Nephron (organoid): ENCODE results near the gene ERLEC1.
A peak's percentile ranks its signal among the peaks of the same experiment; 100 is the strongest.
"Not testable (repeated sequence)": the region's sequence is repeated elsewhere in the genome, so short reads cannot be mapped to it uniquely, and the experiment has no call there.

ENCODE experiments used
- H3K27ac Mint-ChIP-seq, 3 experiments: 2 replicates each; pipeline ENCODE4 v1.8.0; 2020; ENCODE audit warnings: mixed read lengths in 3 of 3, mild to moderate bottlenecking in 2 of 3, moderate library complexity in 1 of 3
- H3K27me3 Mint-ChIP-seq: 2 replicates; pipeline ENCODE4 v1.8.0; 2021; ENCODE audit warnings: low read depth, mild to moderate bottlenecking, moderate library complexity, mixed read lengths
- H3K36me3 Mint-ChIP-seq: 2 replicates; pipeline ENCODE4 v1.8.0; 2020; ENCODE audit warnings: low read depth, mixed read lengths
- H3K4me1 Mint-ChIP-seq: 2 replicates; pipeline ENCODE4 v1.8.0; 2020; ENCODE audit warnings: mixed read lengths
- H3K4me3 Mint-ChIP-seq, 3 experiments: 2 replicates each; pipeline ENCODE4 v1.8.0; 2020; ENCODE audit warnings: mild to moderate bottlenecking in 3 of 3, mixed read lengths in 3 of 3, moderate library complexity in 2 of 3
- H3K9me3 Mint-ChIP-seq: 2 replicates; pipeline ENCODE4 v1.8.0; 2020; ENCODE audit warnings: mixed read lengths
- TF ChIP-seq, protein P1 (sequence below), 3 experiments: fragments of 200-600 bp; sonication (generic); IDR thresholded peaks; one replicate each; pipeline ENCODE4 v1.5.0; 2021; ENCODE audit warnings: antibody characterized with exemption in 3 of 3; ENCODE audit not compliant: unreplicated experiment in 3 of 3

Gene ERLEC1

DNA sequence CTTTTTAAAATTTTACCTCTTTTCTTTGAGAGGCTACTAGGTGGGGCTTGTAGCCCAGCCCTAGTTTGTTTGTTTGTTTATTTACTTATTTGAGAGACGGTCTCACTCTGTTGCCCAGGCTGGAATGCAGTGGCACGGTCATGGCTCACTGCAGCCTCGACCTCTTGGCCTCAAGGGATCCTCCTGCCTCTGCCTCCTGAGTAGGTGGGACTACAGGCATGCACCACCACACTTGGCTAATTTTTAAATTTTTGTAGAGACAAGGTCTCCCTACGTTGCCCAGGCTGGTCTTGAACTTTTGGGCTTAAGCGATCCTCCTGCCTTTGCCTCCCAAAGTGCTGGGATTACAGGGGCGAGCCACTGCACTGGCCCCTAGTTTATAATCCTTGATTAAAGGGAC, 35.0 kb downstream of the ERLEC1 start:
- H3K9me3 Mint-ChIP-seq: no peaks in the 10 kb centered on the region
- no peak overlapping the region for H3K27ac Mint-ChIP-seq

DNA sequence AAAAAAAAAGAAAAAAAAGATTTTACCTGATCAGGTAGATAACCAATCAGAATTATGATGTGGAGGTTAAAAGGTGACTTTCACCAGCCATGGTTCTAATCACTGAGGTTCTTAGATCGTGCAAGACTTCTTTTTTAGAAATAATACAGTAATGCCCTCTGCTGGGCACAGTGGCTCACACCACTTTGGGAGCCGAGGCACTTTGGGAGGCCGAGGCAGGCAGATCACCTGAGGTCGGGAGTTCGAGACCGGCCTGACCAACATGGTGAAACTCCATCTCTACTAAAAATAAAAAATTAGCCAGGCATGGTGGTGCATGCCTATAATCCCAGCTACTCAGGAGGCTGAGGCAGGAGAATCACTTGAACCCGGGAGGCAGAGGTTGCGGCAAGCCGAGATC, 36.8 kb downstream of the ERLEC1 start:
- not testable (repeated sequence) for H3K9me3 Mint-ChIP-seq, H3K27me3 Mint-ChIP-seq
- H3K36me3 Mint-ChIP-seq: peaks cover 13% of the 10 kb centered on the region

More for the DNA sequence above, 35.0 kb downstream of the ERLEC1 start:
- Mint-ChIP-seq H3K4me3 (no peak overlapping the region), H3K4me1 (peaks cover under 1% of the 10 kb centered on the region), H3K36me3 (peaks cover 19% of the 10 kb centered on the region), H3K27me3 (no peaks in the 10 kb centered on the region)
- TF ChIP-seq, protein P1, sequence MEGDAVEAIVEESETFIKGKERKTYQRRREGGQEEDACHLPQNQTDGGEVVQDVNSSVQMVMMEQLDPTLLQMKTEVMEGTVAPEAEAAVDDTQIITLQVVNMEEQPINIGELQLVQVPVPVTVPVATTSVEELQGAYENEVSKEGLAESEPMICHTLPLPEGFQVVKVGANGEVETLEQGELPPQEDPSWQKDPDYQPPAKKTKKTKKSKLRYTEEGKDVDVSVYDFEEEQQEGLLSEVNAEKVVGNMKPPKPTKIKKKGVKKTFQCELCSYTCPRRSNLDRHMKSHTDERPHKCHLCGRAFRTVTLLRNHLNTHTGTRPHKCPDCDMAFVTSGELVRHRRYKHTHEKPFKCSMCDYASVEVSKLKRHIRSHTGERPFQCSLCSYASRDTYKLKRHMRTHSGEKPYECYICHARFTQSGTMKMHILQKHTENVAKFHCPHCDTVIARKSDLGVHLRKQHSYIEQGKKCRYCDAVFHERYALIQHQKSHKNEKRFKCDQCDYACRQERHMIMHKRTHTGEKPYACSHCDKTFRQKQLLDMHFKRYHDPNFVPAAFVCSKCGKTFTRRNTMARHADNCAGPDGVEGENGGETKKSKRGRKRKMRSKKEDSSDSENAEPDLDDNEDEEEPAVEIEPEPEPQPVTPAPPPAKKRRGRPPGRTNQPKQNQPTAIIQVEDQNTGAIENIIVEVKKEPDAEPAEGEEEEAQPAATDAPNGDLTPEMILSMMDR (IDR thresholded peaks at IDR 0.05; ENCODE audit: unreplicated experiment in 3 of 3): no peak

GRCh38 chr2:53826030-53826410, 39.2 kb downstream of the ERLEC1 start:
- H3K4me1 Mint-ChIP-seq: peaks cover 4% of the 10 kb centered on the region
- H3K27me3 Mint-ChIP-seq: no peaks in the 10 kb centered on the region
- no peaks in the 10 kb centered on the region for H3K9me3 Mint-ChIP-seq
- TF ChIP-seq, protein P1 (IDR thresholded peaks at IDR 0.05; ENCODE audit: unreplicated experiment in 3 of 3): no peak
- no peak overlapping the region for H3K27ac Mint-ChIP-seq
- H3K4me3 Mint-ChIP-seq: no peak overlapping the region
- H3K36me3 Mint-ChIP-seq: peaks cover 14% of the 10 kb centered on the region

More for the DNA sequence above, 36.8 kb downstream of the ERLEC1 start:
- H3K27ac Mint-ChIP-seq, H3K4me3 Mint-ChIP-seq, H3K4me1 Mint-ChIP-seq: not testable (repeated sequence)

GRCh38 chr2:53826587-53827397, 39.9 kb downstream of the ERLEC1 start:
- TF ChIP-seq, protein P1 (IDR thresholded peaks at IDR 0.05; ENCODE audit: unreplicated experiment in 3 of 3): no peak
- H3K9me3 Mint-ChIP-seq: no peaks in the 10 kb centered on the region
- H3K4me3 Mint-ChIP-seq: no peak overlapping the region
- peaks cover 19% of the 10 kb centered on the region for H3K36me3 Mint-ChIP-seq
- no peaks in the 10 kb centered on the region for H3K27me3 Mint-ChIP-seq
- H3K4me1 Mint-ChIP-seq: peaks cover 4% of the 10 kb centered on the region
- H3K27ac Mint-ChIP-seq: peak overlapping the region in 1 of 3 experiments; percentile 13

- Mint-ChIP-seq H3K9me3 (no peaks in the 10 kb centered on the region), H3K4me1 (peaks cover 4% of the 10 kb centered on the region), H3K36me3 (peaks cover 19% of the 10 kb centered on the region), H3K27me3 (no peaks in the 10 kb centered on the region), H3K27ac (no peak overlapping the region), H3K4me3 (no peak overlapping the region)
- TF ChIP-seq, protein P1 (IDR thresholded peaks at IDR 0.05; ENCODE audit: unreplicated experiment in 3 of 3): no peak
These were observed 40.7 kb downstream of the ERLEC1 start for GRCh38 chr2:53827398-53828175.

DNA sequence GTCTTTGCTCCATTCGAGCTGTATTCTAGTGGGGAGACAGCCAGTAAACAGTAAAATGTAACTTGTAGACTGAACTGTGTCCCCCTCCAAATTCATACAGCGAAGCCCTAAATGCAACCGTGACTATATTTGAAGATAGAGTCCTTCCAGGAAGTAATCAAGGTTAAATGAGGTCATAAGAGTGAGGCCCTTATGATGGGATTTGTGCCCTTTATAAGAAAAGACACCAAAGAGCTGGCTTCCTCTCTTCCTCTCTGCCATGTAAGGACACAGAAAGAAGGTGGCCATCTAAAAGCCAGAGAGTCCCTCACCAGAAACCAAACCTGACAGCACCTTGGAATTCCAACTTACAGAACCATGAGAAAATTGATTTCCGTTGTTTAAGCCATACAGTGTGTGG, 41.5 kb downstream of the ERLEC1 start:
- TF ChIP-seq, protein P1 (IDR thresholded peaks at IDR 0.05; ENCODE audit: unreplicated experiment in 3 of 3): no peak
- H3K9me3 Mint-ChIP-seq: no peaks in the 10 kb centered on the region
- H3K27ac Mint-ChIP-seq: no peak overlapping the region
- H3K36me3 Mint-ChIP-seq: peaks cover 14% of the 10 kb centered on the region
- no peaks in the 10 kb centered on the region for H3K27me3 Mint-ChIP-seq
- H3K4me3 Mint-ChIP-seq: no peak overlapping the region
- H3K4me1 Mint-ChIP-seq: peaks cover 4% of the 10 kb centered on the region
